Measurements from ENCODE around the gene GPX4.

GPX4 gene

DNA sequence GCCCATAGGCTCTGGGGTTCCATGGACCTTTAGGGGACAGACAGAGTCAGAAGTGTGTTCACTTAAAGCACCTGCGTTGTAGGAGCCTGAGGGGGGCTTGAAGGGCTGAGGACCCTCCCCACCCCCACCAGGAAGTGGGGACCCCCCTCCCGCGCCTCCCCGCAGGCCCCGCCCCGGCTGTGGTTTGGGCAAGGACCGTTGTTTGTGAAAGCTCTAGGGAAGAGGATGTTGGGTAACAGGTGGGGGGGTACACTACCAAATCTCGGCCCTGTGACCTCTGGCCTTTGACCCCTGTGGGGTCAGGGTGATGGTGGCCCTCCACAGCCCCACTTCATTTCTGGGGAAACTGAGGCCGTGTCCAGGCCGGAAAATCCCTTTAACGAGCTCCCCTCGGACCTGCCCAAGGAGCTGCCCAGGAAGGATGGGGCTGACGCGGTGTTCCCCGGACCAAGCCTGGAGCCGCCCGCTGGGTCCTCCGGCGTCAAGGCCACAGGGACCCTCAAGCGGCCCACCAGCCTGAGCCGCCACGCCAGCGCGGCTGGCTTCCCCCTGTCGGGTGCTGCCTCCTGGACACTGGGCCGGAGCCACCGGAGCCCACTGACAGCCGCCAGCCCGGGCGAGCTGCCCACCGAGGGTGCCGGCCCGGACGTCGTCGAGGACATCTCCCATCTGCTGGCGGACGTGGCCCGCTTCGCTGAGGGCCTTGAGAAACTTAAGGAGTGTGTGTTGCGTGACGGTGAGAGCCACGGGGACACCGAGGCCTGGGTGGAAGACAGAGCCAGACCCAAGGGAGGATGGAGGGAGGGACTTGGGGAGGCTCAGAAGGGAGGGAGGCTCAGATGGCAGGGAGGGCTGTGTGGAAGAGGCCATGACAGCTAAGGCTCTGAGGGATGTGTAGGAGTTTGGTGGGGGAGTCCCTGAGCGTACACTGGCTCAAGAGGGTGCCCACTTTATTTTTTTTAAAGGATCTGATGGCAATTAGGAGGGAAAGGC, 35.5 kb upstream of the GPX4 start:
- DNase-seq: no peak

GRCh38 chr19:1069009-1069779, 34.6 kb upstream of the GPX4 start:
- DNase-seq: no peak

GRCh38 chr19:1070576-1070930, 33.2 kb upstream of the GPX4 start:
- DNase-seq: no peak

DNA sequence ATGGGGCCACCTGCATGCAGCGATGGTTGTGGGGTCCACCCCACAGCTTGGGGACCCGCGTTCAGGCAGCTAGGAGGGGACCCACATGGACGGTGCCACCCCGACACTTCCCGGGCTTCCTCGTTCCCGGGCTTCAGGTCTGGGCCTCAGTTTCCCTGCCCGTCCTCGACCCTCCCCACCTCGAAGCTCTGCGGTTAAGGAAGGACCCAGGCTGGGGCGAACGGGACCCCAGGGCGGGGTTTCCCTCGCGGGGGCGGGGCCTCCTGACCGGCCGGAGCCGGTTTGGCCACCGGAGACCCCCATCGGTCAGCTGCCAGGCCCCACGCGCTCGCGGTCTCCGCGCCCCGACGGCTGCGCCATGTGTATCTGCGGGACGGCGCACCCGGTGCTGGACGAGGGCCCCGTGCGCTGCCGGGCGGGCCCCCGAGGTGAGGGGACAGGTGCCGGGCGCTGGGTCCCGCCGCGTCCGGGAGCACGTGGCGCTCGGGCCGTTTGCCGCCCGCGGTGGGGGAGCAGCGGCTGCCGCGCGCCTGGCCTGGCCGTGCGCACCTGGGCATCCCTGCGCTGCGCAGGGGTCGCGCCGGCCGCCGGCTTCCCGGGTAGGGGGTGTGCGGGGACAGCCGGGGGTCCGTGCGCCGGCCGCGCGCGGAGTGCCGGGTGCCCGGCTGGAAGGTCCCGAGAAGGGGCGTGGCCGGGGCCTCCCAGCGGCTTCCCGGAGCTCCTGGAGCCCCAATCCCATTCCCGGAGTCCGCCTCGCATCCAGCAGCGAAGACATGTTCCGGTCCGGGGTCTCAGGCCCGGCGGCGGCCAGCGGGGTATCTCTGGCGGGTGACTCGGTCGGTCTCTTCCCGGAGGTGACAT, 32.6 kb upstream of the GPX4 start:
- DNase-seq: no peak

DNA sequence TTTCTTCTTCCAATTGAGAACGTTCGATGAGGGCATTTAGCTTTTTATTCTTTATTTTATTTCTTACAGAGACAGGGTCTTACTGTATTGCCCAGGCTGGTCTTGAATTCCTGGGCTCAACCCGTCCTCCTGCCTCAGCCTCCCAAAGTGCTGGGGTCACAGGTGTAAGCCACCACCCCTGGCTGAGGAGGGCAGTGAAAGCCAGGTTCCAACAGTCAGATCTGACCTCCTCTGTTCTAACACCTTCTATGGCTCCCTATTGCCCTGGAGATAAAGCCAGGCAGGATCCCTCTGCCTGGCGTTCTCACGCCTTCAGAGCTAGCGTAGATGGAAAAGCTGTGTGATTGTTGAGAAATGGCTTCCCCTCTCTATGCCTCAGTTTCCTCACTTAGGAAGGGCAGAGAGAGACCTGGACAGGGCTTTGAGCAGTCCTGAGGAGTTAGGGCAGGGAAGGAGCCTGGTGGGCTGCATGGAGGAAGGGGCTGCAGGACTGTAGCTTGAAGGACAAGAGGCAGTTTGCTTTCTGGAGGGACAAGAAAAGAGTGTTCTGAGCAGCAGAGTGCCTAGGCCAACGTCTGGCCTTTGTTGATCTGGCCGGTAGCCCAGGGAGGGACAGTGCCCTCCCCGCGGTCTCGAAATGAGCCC, 31.3 kb upstream of the GPX4 start:
- no peak for DNase-seq

DNA sequence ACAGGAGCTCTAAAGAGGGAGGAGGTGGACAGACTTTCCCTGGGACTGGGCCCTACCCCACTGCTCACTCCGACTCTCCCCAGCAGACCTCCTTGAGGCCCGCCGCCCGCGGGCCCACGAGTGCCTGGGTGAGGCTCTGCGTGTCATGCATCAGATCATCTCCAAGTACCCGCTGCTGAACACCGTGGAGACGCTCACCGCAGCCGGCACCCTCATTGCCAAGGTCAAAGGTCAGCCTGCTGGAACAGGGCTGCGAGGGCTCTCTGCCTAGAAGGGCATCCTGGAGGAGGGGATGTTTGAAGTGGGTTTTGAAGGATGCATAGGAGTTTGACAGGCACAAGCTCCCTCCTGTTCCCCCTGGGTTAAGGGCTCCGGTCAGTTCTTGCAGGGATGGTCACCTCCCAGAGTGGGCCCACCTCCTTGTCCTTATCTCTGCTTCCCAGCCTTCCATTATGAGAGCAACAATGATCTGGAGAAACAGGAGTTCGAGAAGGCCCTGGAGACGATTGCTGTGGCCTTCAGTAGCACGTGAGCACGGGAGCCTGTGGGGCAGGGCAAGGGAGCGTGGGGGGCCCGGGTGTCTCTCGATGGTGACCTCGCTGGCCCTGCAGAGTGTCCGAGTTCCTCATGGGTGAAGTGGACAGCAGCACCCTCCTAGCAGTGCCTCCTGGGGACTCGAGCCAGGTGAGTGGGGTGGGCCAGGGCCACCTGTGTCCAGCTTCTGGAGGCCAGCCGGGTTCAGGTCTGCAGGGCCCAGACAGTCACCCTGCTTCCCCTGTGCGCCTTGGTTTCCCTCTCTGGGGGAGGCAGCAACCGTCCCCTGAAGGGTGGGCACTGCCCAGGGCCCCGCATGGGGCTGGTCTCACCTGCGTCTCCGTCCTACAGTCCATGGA, 30.5 kb upstream of the GPX4 start:
- no peak for DNase-seq

GRCh38 chr19:1073956-1074517, 29.8 kb upstream of the GPX4 start:
- DNase-seq: no peak

DNA sequence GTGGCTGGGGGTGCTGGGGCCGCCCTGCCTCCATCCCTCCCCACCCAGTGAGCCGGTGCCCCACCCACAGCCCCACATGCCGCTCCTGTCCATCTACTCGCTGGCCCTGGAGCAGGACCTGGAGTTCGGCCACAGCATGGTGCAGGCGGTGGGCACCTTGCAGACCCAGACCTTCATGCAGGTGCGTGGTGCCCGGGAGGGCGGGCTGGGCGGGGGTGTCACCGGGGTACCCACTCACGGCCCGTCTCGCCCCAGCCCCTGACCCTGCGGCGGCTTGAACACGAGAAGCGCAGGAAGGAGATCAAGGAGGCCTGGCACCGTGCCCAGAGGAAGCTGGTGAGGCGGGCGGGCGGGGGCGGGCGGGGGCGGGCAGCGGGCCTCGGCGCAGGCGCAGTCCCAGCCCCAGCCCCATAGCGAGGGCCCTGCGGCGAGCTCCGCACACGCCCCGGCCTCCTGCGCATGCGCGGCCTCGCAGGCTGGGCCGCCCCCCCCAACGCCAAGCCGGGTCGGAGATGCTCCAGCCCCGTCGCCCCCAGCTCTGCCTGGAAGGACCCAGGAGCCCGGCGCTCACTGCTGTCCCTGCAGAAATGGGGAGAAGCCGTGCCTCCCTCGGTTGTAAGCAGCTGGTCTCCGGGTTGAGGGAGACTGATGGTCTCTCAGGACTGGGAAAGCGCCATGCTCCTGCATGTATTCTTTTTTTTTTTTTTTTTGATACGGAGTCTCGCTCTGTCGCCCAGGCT, 29.1 kb upstream of the GPX4 start:
- DNase-seq: no peak

GRCh38 chr19:1076046-1076386, 27.8 kb upstream of the GPX4 start:
- no peak for DNase-seq

GRCh38 chr19:1076951-1077350, 26.8 kb upstream of the GPX4 start:
- DNase-seq: no peak

DNA sequence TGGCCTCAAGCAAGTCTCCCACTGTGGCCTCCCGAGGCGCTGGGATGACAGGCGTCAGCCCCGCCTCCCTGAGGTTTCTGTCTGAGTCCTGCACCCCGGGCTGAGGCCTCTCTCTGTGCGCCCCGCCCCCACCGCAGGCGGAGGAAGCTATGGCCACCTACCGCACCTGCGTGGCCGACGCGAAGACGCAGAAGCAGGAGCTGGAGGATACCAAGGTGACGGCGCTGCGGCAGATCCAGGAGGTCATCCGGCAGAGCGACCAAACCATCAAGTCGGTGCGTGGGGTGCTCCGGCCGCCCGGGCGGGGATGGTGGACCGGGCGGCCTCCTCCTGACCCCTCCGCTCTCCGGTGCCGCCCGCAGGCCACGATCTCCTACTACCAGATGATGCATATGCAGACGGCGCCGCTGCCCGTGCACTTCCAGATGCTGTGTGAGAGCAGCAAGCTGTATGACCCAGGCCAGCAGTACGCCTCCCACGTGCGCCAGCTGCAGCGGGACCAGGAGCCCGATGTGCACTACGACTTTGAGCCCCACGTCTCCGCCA, 24.2 kb upstream of the GPX4 start:
- DNase-seq: no peak

DNA sequence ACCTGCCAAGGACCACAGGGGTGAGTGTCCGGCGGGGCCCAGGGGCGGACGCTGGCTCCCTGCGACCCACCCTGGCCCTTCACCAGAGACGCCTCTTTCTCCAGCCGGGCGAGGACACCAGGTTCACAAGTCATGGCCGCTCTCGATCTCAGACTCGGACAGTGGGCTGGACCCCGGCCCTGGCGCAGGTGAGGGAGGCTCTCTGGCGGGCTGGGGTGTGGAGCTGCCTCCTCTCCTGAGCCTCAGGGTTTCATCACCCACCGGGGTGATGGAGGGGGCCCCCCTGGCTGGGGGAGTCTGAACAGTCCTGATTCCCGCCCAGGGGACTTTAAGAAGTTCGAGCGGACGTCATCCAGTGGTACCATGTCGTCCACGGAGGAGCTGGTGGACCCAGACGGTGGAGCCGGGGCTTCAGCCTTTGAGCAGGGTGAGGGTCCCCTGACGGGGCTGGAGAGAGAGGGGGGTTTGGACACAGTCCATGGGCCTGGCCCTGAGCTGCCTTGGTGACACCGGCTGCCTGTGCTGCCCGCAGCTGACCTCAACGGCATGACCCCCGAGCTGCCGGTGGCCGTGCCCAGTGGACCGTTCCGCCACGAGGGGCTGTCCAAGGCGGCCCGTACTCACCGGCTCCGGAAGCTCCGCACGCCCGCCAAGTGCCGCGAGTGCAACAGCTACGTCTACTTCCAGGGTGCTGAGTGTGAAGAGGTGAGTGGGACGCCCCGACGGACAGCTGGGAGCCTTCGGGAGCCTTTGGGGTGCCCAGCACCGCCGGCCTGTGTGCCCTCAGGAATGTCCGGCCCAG, 23.2 kb upstream of the GPX4 start:
- no peak for DNase-seq

DNA sequence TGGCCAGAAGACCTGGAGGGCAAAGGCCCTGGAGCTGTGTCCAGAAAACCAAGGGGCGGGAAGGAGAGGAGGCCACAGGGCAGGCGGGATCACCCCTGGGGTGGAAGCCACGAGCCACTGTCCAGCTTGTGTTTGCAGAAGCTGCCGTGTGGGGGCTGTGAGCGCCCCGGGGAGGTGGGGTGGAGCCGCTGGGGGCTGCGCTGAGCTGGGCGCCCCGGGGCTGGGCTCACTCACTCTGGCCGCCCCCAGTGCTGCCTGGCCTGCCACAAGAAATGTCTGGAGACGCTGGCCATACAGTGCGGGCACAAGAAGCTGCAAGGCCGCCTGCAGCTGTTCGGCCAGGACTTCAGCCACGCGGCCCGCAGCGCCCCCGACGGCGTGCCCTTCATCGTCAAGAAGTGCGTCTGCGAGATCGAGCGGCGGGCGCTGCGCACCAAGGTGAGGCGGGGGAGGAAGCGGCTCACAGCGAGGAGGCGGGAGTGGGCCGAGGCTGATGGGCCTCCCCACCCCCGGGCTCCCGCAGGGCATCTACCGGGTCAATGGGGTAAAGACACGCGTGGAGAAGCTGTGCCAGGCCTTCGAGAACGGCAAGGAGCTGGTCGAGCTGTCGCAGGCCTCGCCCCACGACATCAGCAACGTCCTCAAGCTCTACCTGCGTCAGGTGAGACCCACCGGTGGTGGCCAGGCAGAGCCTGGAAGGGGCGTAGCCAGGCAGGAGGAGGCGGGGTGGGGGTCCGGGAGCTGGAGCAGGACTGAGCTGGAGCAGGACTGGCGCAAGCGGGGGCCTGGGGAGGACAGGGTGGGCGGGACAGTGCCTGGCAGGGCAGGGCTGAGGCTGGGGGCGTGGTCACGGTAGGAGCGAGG, 22.3 kb upstream of the GPX4 start:
- no peak for DNase-seq

GRCh38 chr19:1082165-1082927, 21.4 kb upstream of the GPX4 start:
- no peak for DNase-seq

GRCh38 chr19:1082928-1083816, 20.6 kb upstream of the GPX4 start:
- DNase-seq: no peak
